ENCODE results near the gene LYPD5.

- no peak for TF ChIP-seq MYC (IDR thresholded peaks at IDR 0.05; ENCODE audit: borderline replicate concordance, low read length)
- TF ChIP-seq CTCF (IDR thresholded peaks at IDR 0.05), result no peak
Observed at GRCh38 chr19:43752287-43752875, 49.9 kb downstream of the LYPD5 start.
